ENCODE measurements around the gene RTN4.

RTN4 gene

GRCh38 chr2:55018619-55019018, 31.6 kb downstream of the RTN4 start:
- Histone ChIP-seq H3K9me3 (ENCODE audit: control insufficient read depth, insufficient read depth, low read length) (no peaks in the 10 kb centered on the region), H3K4me2 (ENCODE audit: low read length) (peak overlapping the region; percentile 56; the same call in 1 of the 2 replicates), H3K36me3 (ENCODE audit: control insufficient read depth, low read length) (peaks cover 20% of the 10 kb centered on the region), H3K4me1 (ENCODE audit: control insufficient read depth, low read length) (peaks cover 25% of the 10 kb centered on the region), H4K20me1 (ENCODE audit: control insufficient read depth, insufficient read depth, low read depth, low read length) (peaks cover 14% of the 10 kb centered on the region), H3F3A (ENCODE audit: control insufficient read depth, insufficient read depth) (peaks cover 15% of the 10 kb centered on the region; the same call in 1 of the 2 replicates), H3K79me2 (ENCODE audit: control insufficient read depth, low read length) (peaks cover 79% of the 10 kb centered on the region), H3K4me3 (ENCODE audit: low read length) (no peak overlapping the region), H3K27me3 (ENCODE audit: control insufficient read depth, low read length) (no peaks in the 10 kb centered on the region), H3K27ac (ENCODE audit: low read depth, low read length) (no peak overlapping the region), H3K9me2 (replicated peaks; ENCODE audit: control insufficient read depth, low read length) (no peaks in the 10 kb centered on the region)
- TF ChIP-seq EZH2phosphoT487 (IDR thresholded peaks at IDR 0.05; ENCODE audit: borderline replicate concordance, low read length) = no peak
- no peak for TF ChIP-seq CTCF (IDR thresholded peaks at IDR 0.05; ENCODE audit: low read depth, low read length, poor library complexity, severe bottlenecking)

DNA sequence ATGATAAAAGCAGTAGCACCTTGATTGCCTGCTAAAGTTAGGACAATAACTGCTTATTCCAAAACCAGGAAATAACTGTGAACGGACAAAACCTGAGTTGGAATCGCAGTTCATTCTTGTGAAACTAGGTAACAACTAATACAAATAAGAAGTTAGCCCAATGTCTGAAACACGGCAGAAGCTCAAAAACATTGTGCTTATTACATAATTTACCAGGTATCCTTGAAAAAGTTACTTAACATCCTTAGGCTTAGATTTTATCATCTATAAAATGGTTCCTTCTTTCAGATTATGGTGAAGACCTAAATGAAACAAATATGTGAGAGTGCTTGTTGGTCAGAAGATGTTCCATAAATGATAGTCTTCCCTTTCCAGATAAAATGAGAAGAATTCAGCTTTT, 32.4 kb downstream of the RTN4 start:
- Histone ChIP-seq H3K4me1 (ENCODE audit: control insufficient read depth, low read length) (peaks cover 31% of the 10 kb centered on the region), H3K9me2 (replicated peaks; ENCODE audit: control insufficient read depth, low read length) (no peaks in the 10 kb centered on the region), H3K79me2 (ENCODE audit: control insufficient read depth, low read length) (peaks cover 79% of the 10 kb centered on the region), H3K4me2 (ENCODE audit: low read length) (no peak overlapping the region), H4K20me1 (ENCODE audit: control insufficient read depth, insufficient read depth, low read depth, low read length) (peaks cover 14% of the 10 kb centered on the region), H3K9me3 (ENCODE audit: control insufficient read depth, insufficient read depth, low read length) (no peaks in the 10 kb centered on the region), H3K27ac (ENCODE audit: low read depth, low read length) (no peak overlapping the region), H3K36me3 (ENCODE audit: control insufficient read depth, low read length) (peaks cover 20% of the 10 kb centered on the region), H3F3A (ENCODE audit: control insufficient read depth, insufficient read depth) (peaks cover 15% of the 10 kb centered on the region; the same call in 1 of the 2 replicates), H3K4me3 (ENCODE audit: low read length) (no peak overlapping the region), H3K27me3 (ENCODE audit: control insufficient read depth, low read length) (no peaks in the 10 kb centered on the region)
- TF ChIP-seq CTCF (IDR thresholded peaks at IDR 0.05; ENCODE audit: low read depth, low read length, poor library complexity, severe bottlenecking) (no peak), EZH2phosphoT487 (IDR thresholded peaks at IDR 0.05; ENCODE audit: borderline replicate concordance, low read length) (no peak)

- Histone ChIP-seq H4K20me1 (ENCODE audit: control insufficient read depth, insufficient read depth, low read depth, low read length) (peaks cover 18% of the 10 kb centered on the region), H3K4me2 (ENCODE audit: low read length) (no peak overlapping the region), H3K9me3 (ENCODE audit: control insufficient read depth, insufficient read depth, low read length) (no peaks in the 10 kb centered on the region), H3K27ac (ENCODE audit: low read depth, low read length) (no peak overlapping the region), H3K4me1 (ENCODE audit: control insufficient read depth, low read length) (peaks cover 36% of the 10 kb centered on the region), H3K4me3 (ENCODE audit: low read length) (no peak overlapping the region), H3K27me3 (ENCODE audit: control insufficient read depth, low read length) (no peaks in the 10 kb centered on the region), H3K79me2 (ENCODE audit: control insufficient read depth, low read length) (peaks cover 79% of the 10 kb centered on the region), H3F3A (ENCODE audit: control insufficient read depth, insufficient read depth) (peaks cover 15% of the 10 kb centered on the region; the same call in 1 of the 2 replicates), H3K36me3 (ENCODE audit: control insufficient read depth, low read length) (peaks cover 20% of the 10 kb centered on the region), H3K9me2 (replicated peaks; ENCODE audit: control insufficient read depth, low read length) (no peaks in the 10 kb centered on the region)
- no peak for TF ChIP-seq CTCF (IDR thresholded peaks at IDR 0.05; ENCODE audit: low read depth, low read length, poor library complexity, severe bottlenecking)
- no peak for TF ChIP-seq EZH2phosphoT487 (IDR thresholded peaks at IDR 0.05; ENCODE audit: borderline replicate concordance, low read length)
Measured at GRCh38 chr2:55017428-55017827, 32.8 kb downstream of the RTN4 start.

Measured in DOHH2 (cell line).